ENCODE data around the gene EDN2. TPM values are rescaled to one million over a fixed set of nuclear protein-coding genes. Genes with fewer than 3 reads are reported as not detected.

EDN2 gene
- total and polyA plus RNA-seq, 11 donors: 0.23 to 3.5 (median 1.9) TPM; not detected in 4

DNA sequence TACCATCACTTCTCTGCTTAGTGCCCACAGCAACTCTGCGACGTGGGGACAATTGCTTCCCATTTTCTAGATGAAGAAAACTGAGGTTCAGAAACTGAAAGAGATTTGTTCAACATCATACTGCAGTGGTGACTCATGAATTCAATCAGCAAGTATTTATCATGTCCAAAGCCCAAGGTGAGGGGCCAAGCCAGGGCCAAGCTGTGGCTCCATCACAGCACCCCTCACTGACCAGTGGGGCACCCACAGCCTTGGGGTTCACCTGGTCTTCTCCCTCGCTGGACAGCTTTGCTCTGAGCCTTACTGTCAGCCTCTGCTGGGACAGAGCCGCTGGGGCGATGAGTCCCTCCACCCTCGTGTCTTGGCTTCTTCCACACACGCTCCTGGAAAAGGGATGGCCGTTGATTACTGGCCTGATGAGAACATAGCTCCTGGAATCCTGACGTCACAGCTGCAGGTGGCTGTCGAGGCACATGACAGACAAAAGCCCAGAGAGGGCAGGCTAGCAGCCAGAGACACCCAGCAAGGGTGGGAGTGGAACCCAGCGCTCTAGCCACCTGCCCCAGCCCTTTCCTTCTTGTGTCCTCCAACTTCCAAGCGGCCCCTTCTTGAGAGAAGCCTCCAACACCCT lies 6.2 kb downstream of the EDN2 start:
- Histone ChIP-seq H3K36me3 (no peaks in the 10 kb centered on the region), H3K9me3 (no peaks in the 10 kb centered on the region), H3K27ac (no peak overlapping the region), H3K27me3 (no peaks in the 10 kb centered on the region), H3K4me1 (peaks cover 0 to 64% (median 44%) of the 10 kb centered on the region in 12 donors), H3K4me3 (no peak overlapping the region)
- ATAC-seq (no peak), DNase-seq (peak in 3 of 5 donors; percentile 19 to 47 (median 28))
- intact Hi-C loops (cut with DNase I): no loop called here
- TF ChIP-seq POLR2A (IDR thresholded peaks at IDR 0.05): no peak
- TF ChIP-seq, protein P1, sequence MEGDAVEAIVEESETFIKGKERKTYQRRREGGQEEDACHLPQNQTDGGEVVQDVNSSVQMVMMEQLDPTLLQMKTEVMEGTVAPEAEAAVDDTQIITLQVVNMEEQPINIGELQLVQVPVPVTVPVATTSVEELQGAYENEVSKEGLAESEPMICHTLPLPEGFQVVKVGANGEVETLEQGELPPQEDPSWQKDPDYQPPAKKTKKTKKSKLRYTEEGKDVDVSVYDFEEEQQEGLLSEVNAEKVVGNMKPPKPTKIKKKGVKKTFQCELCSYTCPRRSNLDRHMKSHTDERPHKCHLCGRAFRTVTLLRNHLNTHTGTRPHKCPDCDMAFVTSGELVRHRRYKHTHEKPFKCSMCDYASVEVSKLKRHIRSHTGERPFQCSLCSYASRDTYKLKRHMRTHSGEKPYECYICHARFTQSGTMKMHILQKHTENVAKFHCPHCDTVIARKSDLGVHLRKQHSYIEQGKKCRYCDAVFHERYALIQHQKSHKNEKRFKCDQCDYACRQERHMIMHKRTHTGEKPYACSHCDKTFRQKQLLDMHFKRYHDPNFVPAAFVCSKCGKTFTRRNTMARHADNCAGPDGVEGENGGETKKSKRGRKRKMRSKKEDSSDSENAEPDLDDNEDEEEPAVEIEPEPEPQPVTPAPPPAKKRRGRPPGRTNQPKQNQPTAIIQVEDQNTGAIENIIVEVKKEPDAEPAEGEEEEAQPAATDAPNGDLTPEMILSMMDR (IDR thresholded peaks at IDR 0.05): no peak
- WGBS, 4 donors: 78 to 83% (median 81%) methylated on average over 5 to 12 of the region's 12 CpGs

DNA sequence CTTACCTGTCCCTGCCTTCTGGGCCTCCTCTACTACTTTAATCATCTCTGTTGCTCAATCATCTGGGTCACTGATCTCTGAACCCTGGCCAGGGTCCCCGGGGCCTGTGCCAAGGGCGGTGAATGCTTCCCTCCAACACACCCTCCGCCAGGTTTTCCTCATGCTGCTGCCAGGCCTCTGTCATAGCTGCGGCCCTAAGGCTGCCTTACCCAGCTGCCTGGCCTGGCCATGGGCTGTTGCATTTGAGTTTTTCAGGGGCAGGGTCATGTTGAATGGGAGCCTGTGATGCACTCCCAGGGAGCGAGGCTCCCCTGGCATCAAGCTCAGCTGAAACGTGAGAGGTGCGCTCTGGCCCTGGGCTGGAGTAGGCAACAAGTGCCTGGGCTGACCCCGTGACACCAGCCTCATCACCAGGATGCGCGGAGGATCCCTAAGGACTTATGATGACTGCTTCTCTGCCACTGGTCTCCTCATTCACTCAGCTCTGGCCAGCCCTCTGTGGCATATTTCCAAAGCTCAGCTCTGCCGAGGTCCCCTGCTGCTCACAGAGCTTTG lies 7.6 kb downstream of the EDN2 start:
- Histone ChIP-seq H3K4me3 (no peak overlapping the region), H3K4me1 (peaks cover 0 to 56% (median 38%) of the 10 kb centered on the region in 12 donors), H3K36me3 (no peaks in the 10 kb centered on the region), H3K9me3 (no peaks in the 10 kb centered on the region), H3K27ac (peak overlapping the region in 1 of 12 donors; percentile 39), H3K27me3 (no peaks in the 10 kb centered on the region)
- DNase-seq: peak in 3 of 5 donors; percentile 54 to 73 (median 65)
- peak in 3 of 4 donors; percentile 23 to 45 (median 27) for ATAC-seq
- TF ChIP-seq, protein P1 (IDR thresholded peaks at IDR 0.05): no peak
- TF ChIP-seq POLR2A (IDR thresholded peaks at IDR 0.05): no peak
- intact Hi-C loops (cut with DNase I): no loop called here
- WGBS, 4 donors: 45 to 58% (median 54%) methylated on average over 6 to 11 of the region's 11 CpGs

DNA sequence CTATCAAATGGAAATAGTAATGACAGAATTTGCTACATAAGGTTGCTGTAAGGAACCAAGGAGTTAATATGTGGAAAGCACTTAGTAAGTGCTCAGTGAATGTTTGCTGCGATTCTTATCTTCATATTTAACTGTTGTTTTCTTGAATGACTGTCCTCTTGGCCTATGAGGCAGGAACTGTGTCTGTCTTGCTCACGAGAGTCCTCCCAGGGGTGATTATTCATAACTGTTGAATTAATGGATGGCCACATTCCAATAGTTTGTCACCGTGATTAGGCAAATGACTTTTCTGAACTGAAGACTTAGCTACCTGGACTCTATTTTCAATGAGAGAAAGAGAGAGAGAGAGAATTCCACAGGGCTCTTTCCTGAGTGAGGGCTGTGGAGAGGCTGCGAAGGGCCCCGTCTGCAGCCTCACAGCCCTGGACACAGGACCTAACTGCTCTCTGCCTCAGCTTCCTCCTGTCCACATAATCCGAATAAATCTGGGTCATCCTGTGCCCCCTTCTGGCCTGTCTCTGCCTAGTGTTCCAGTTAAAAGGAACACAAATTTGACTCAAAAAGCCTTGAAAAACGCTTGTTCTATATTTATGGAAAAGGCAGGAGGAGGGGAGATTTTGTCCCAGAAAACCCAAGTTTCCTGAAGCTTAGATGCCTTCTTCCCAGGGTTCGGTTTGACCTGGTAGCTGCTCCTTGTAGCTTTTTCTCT lies 8.5 kb downstream of the EDN2 start:
- ATAC-seq: peak in 1 of 4 donors; percentile 2
- H3K4me3 ChIP-seq: no peak overlapping the region
- DNase-seq: peak in 2 of 5 donors; percentile 15 to 22
- 55 to 70% (median 58%) methylated on average over 8 of the region's 8 CpGs for WGBS, 4 donors
- peaks cover 0 to 56% (median 38%) of the 10 kb centered on the region in 12 donors for H3K4me1 ChIP-seq
- TF ChIP-seq POLR2A (IDR thresholded peaks at IDR 0.05): no peak
- TF ChIP-seq, protein P1 (IDR thresholded peaks at IDR 0.05): peak in 1 of 12 donors; percentile 8
- H3K27me3 ChIP-seq: no peaks in the 10 kb centered on the region
- no peaks in the 10 kb centered on the region for H3K36me3 ChIP-seq
- peak overlapping the region in 4 of 12 donors; percentile 74 to 86 (median 84) for H3K27ac ChIP-seq
- intact Hi-C loops (cut with DNase I): no loop called here
- H3K9me3 ChIP-seq: no peaks in the 10 kb centered on the region

DNA sequence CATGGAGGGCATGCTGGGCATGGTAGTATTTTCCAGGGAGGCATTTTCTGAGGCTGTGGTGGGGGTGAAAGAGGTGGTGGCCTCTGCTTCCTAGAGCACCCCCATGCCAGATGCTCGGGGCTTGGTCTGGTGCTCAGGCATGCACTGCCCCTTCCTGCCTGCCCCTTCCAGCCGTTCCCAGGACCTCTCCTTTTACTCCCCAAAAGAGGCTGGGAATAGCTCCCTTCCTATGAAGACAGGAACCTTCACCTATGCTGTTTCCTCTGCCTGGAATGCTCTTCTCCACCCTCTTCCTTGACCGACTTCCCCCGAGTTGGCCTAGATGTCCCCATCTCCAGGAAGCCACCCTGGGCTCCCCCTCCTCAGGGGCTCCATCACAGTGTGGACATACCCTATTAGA lies 9.1 kb downstream of the EDN2 start:
- ATAC-seq (no peak), DNase-seq (peak in 3 of 5 donors; percentile 12 to 45 (median 23))
- Histone ChIP-seq H3K27me3 (no peaks in the 10 kb centered on the region), H3K4me1 (peaks cover 0 to 56% (median 38%) of the 10 kb centered on the region in 12 donors), H3K36me3 (no peaks in the 10 kb centered on the region), H3K27ac (peak overlapping the region; percentile 45 to 86 (median 76)), H3K9me3 (no peaks in the 10 kb centered on the region), H3K4me3 (no peak overlapping the region)
- intact Hi-C loops (cut with DNase I): no loop called here
- WGBS, 4 donors: 67 to 78% (median 74%) methylated on average over 4 of the region's 4 CpGs
- no peak for TF ChIP-seq POLR2A (IDR thresholded peaks at IDR 0.05)
- TF ChIP-seq, protein P1 (IDR thresholded peaks at IDR 0.05): no peak
